B cell (primary cell): ENCODE data around the gene ZNF750. TPM values are rescaled to one million over a fixed set of nuclear protein-coding genes. Genes with fewer than 3 reads are reported as not detected.

Source experiments
- ATAC-seq: fragments of 200-7000 bp; cut with Tn5 transposase; one replicate; pipeline ENCODE4 v1.10.0; 2021; ENCODE audit warnings: low read depth, mild to moderate bottlenecking, moderate number of reproducible peaks, moderate library complexity
- CTCF ChIA-PET: fragments of 350-600 bp; sonication (Branson Sonifier 250); formaldehyde crosslinking; loops from one replicate; lab custom pipeline; 2021; ENCODE audit warnings: antibody characterized with exemption, inconsistent platforms; lab: Charles Lee
- POLR2A ChIA-PET: fragments of 350-600 bp; sonication (Branson Sonifier 250); formaldehyde crosslinking; loops from one replicate; lab custom pipeline; 2021; ENCODE audit warnings: antibody characterized with exemption; lab: Charles Lee
- DNase-seq: peaks from one replicate; pipeline ENCODE4 v3.0.0; 2013
- H2AFZ ChIP-seq: 2 replicates; pipeline ENCODE4 v1.6.1; 2012; ENCODE audit warnings: mild to moderate bottlenecking, low read depth, low read length; ENCODE audit not compliant: insufficient read depth, poor library complexity, severe bottlenecking
- H3K27ac ChIP-seq, 2 donors: 1 replicate in 1 of 2; 2 replicates in 1 of 2; pipeline ENCODE4 v1.5.1; 2012 to 2013; ENCODE audit warnings: low read length in 2 of 2, mild to moderate bottlenecking in 2 of 2, moderate library complexity in 1 of 2
- H3K27me3 ChIP-seq, 4 experiments: fragments of 200-600 bp in 1 of 4; sonication (generic) in 1 of 4; replicated peaks in 1 of 4; 1 replicate in 2 of 4; 2 replicates in 2 of 4; pipeline versions ENCODE4 v1.6.1 to v1.7.0; 2013 to 2016; ENCODE audit warnings: low read length in 3 of 4, mild to moderate bottlenecking in 2 of 4, mixed read lengths in 1 of 4, moderate library complexity in 1 of 4; ENCODE audit not compliant: insufficient read depth in 4 of 4, control insufficient read depth in 3 of 4; ENCODE audit errors: control extremely low read depth in 1 of 4
- H3K36me3 ChIP-seq, 2 experiments: replicated peaks in 1 of 2; 1 replicate in 1 of 2; 2 replicates in 1 of 2; pipeline versions ENCODE4 v1.6.1 to v1.7.1; 2013; ENCODE audit warnings: low read length in 1 of 2; ENCODE audit not compliant: insufficient read depth in 2 of 2, control insufficient read depth in 1 of 2; ENCODE audit errors: control extremely low read depth in 1 of 2, extremely low read depth in 1 of 2
- H3K4me1 ChIP-seq, 2 donors: fragments of 200-600 bp in 1 of 2; sonication (generic) in 1 of 2; 1 replicate in 1 of 2; 2 replicates in 1 of 2; pipeline versions ENCODE4 v1.5.1 to v1.6.1; 2013 to 2017; ENCODE audit warnings: low read length in 2 of 2; ENCODE audit not compliant: control insufficient read depth in 2 of 2, insufficient read depth in 2 of 2
- H3K4me2 ChIP-seq: replicated peaks from 2 replicates; pipeline ENCODE3; 2012; ENCODE audit warnings: mild to moderate bottlenecking, low read depth, low read length; ENCODE audit not compliant: poor library complexity, severe bottlenecking
- H3K4me3 ChIP-seq, 5 experiments: fragments of 200-600 bp in 1 of 5; sonication (generic) in 1 of 5; 1 replicate in 3 of 5; 2 replicates in 2 of 5; pipeline versions ENCODE4 v1.5.1 to v1.7.0; 2011 to 2016; ENCODE audit warnings: low read length in 4 of 5, mild to moderate bottlenecking in 4 of 5, low read depth in 2 of 5, control low read depth in 1 of 5, moderate library complexity in 1 of 5; ENCODE audit not compliant: insufficient read depth in 1 of 5; ENCODE audit errors: control extremely low read depth in 1 of 5, extremely low read depth in 1 of 5
- H3K79me2 ChIP-seq: fragments of 200-600 bp; sonication (generic); one replicate; pipeline ENCODE4 v1.6.0; 2016; ENCODE audit warnings: low read length; ENCODE audit not compliant: control insufficient read depth, insufficient read depth
- H3K9ac ChIP-seq: fragments of 200-600 bp; sonication (generic); 2 replicates; pipeline ENCODE4 v1.6.1; 2017; ENCODE audit warnings: mild to moderate bottlenecking, low read length, moderate library complexity
- H3K9me3 ChIP-seq, 3 donors: one replicate each; pipeline versions ENCODE4 v1.6.1 to v1.7.1; 2013; ENCODE audit warnings: low read length in 2 of 3; ENCODE audit not compliant: control insufficient read depth in 2 of 3, insufficient read depth in 1 of 3; ENCODE audit errors: control extremely low read depth in 1 of 3
- H4K20me1 ChIP-seq: 2 replicates; pipeline ENCODE4 v1.6.0; 2012; ENCODE audit warnings: mild to moderate bottlenecking, low read length; ENCODE audit not compliant: insufficient read depth, control insufficient read depth, poor library complexity, severe bottlenecking
- H3K27ac Mint-ChIP-seq: one replicate; pipeline ENCODE4 v1.8.0; 2021; ENCODE audit warnings: mixed read lengths
- H3K27me3 Mint-ChIP-seq: one replicate; pipeline ENCODE4 v1.8.0; 2021; ENCODE audit warnings: mixed read lengths
- H3K4me1 Mint-ChIP-seq: one replicate; pipeline ENCODE4 v1.8.0; 2021; ENCODE audit warnings: mixed read lengths
- H3K4me3 Mint-ChIP-seq: one replicate; pipeline ENCODE4 v1.8.0; 2021; ENCODE audit warnings: mixed read lengths
- H3K9me3 Mint-ChIP-seq: one replicate; pipeline ENCODE4 v1.8.0; 2022; ENCODE audit warnings: mixed read lengths; ENCODE audit not compliant: insufficient read depth
- CTCF ChIP-seq: fragments of 200-600 bp; IDR thresholded peaks from one replicate; pipeline ENCODE4 v1.8.0; 2022; ENCODE audit warnings: antibody characterized with exemption, mild to moderate bottlenecking
- EZH2 ChIP-seq: IDR thresholded peaks from 2 replicates; pipeline ENCODE4 v1.6.1; 2012; ENCODE audit warnings: borderline replicate concordance, low read depth, mild to moderate bottlenecking, moderate library complexity, low read length; ENCODE audit not compliant: insufficient read depth, poor library complexity, severe bottlenecking
- WGBS: methylation state at CpG from one replicate; pipeline ENCODE4 v1.1.5; 2013; ENCODE audit warnings: missing lambda C conversion rate; ENCODE audit not compliant: insufficient coverage; 5-methylcytosine and 5-hydroxymethylcytosine counted together
- intact Hi-C: fragments of 100-400 bp; cut with micrococcal nuclease; formaldehyde crosslinking; loops from one replicate; pipeline ENCODE4 v1.10.0; 2022
- polyA plus RNA-seq: library from polyadenylated mRNA; depleted of rRNA; stranded (reverse); fragments of >200 nt; gene quantifications from 2 replicates; pipeline ENCODE4 v1.2.3, GENCODE V29; 2012
- total RNA-seq, 2 donors: library from RNA; stranded (reverse); fragments of 120-200 nt in 1 of 2; gene quantifications; 1 replicate in 1 of 2; 2 replicates in 1 of 2; pipeline versions ENCODE4 v1.2.3 to v1.2.4, GENCODE V29; 2013 to 2022

Gene ZNF750
- total and polyA plus RNA-seq, 2 donors (not counting 1 experiment from before 2014, with no cell fraction given) = not detected

DNA sequence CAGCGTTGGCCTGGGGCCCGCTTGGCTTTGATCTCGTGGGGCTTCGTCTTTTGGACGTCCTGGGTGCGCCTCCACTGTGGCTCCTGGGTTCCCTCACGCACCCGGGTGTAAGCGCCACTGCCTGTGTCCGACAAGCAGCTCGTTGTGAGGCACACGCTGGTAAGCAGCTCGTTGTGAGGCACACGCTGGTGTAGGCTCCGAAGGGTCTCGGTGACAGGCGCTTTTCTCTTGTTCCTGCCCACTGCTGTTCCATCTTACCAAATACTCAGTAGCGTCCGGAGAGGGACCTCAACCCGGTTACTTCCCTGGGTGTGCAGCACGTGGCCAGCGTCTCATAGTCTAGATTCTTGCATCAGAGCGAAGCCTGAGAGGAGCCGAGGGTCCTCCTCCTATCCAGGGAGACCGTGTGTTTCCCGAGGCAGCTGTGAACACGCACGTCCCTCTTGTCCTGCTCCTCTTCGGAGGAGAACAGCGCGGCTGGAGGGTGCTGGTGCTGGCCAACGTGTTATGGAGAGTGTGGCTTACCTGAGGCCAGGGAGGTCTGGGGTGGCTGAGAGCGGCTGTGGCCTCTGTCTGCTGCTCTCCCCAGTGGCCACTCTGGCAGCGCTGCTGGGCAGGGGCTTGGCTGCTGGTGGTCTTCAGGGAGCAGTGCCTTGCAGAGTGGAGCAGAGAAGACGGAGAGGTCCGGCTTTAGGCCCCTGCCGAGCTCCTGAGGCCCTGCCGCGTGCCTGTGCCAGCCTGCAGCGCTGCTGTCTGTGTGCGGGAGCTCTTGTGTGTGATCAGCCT is 32.1 kb upstream of the ZNF750 start:
- intact Hi-C loops = loop anchor here (1.0 to 2.0 kb wide), 6 partner anchors 12 to 209 kb away; no protein-coding TSS in a partner anchor
- H2AFZ ChIP-seq = no peak overlapping the region
- no peaks in the 10 kb centered on the region for H3K9me3 Mint-ChIP-seq
- H3K27me3 Mint-ChIP-seq = peaks cover 4% of the 10 kb centered on the region
- H3K9me3 ChIP-seq = peaks cover 0 to 14% (median 0%) of the 10 kb centered on the region in 3 donors
- H3K4me1 ChIP-seq = peaks cover 46 to 49% of the 10 kb centered on the region in 2 donors
- peak overlapping the region in 3 of 5 experiments; percentile 18 to 30 (median 25) for H3K4me3 ChIP-seq
- H4K20me1 ChIP-seq = peaks cover 52% of the 10 kb centered on the region
- peak overlapping the region; percentile 78 to 79 for H3K27ac ChIP-seq
- peak overlapping the region; percentile 95 for H3K27ac Mint-ChIP-seq
- peak overlapping the region; percentile 35 for H3K9ac ChIP-seq
- peaks cover 43% of the 10 kb centered on the region for H3K79me2 ChIP-seq
- H3K4me2 ChIP-seq = peak overlapping the region; percentile 73
- peaks cover 0 to 7% of the 10 kb centered on the region in 2 experiments for H3K36me3 ChIP-seq
- ATAC-seq = no peak
- 85% methylated on average over 41 of the region's 41 CpGs for WGBS
- DNase-seq = no peak
- H3K4me1 Mint-ChIP-seq = peaks cover 54% of the 10 kb centered on the region
- peak overlapping the region; percentile 82 for H3K4me3 Mint-ChIP-seq
- ChIA-PET POLR2A (interaction anchor here (0.5 to 3.2 kb wide), 13 partner anchors 8 to 329 kb away, joined by 3 to 22 read pairs (median 4); no protein-coding TSS in a partner anchor), CTCF (interaction anchor here (1.0 to 4.1 kb wide), 11 partner anchors 8 to 97 kb away, joined by 3 to 43 read pairs (median 8); no protein-coding TSS in a partner anchor)
- peaks cover 0 to 24% (median 0%) of the 10 kb centered on the region in 4 experiments for H3K27me3 ChIP-seq
- TF ChIP-seq EZH2 (no peak), CTCF (no peak)
